Fibroblast of lung (primary cell): ENCODE data around the gene COX18. TPM values are rescaled to one million over a fixed set of nuclear protein-coding genes. Genes with fewer than 3 reads are reported as not detected.

Experiments
- DNase-seq, 2 donors: peaks; one replicate each; pipeline versions ENCODE4 v3.0.0 to v3.0.0-alpha.2; 2010; ENCODE audit warnings: low read depth in 2 of 2
- H2AFZ ChIP-seq: 2 replicates; pipeline ENCODE4 v1.5.1; 2012; ENCODE audit warnings: low read length, control low read depth, inconsistent platforms
- H3K27ac ChIP-seq: 2 replicates; pipeline ENCODE4 v1.5.1; 2011; ENCODE audit warnings: low read length, control low read depth; ENCODE audit not compliant: insufficient read depth
- H3K27me3 ChIP-seq: 2 replicates; pipeline ENCODE4 v1.5.1; 2011; ENCODE audit warnings: mild to moderate bottlenecking, low read length; ENCODE audit not compliant: control insufficient read depth, insufficient read depth
- H3K36me3 ChIP-seq: 2 replicates; pipeline ENCODE4 v1.5.1; 2011; ENCODE audit warnings: low read length; ENCODE audit not compliant: control insufficient read depth, insufficient read depth
- H3K4me1 ChIP-seq: 2 replicates; pipeline ENCODE4 v1.5.1; 2011; ENCODE audit warnings: low read length; ENCODE audit not compliant: control insufficient read depth, insufficient read depth; ENCODE audit errors: extremely low read depth
- H3K4me2 ChIP-seq: 2 replicates; pipeline ENCODE4 v1.5.1; 2011; ENCODE audit warnings: low read length, control low read depth; ENCODE audit not compliant: insufficient read depth; ENCODE audit errors: extremely low read depth
- H3K4me3 ChIP-seq, 4 experiments: fragments of 200-600 bp in 1 of 4; sonication (generic) in 1 of 4; replicated peaks in 1 of 4; 2 replicates each; pipeline ENCODE4 v1.5.1; 2011 to 2016; ENCODE audit warnings: low read length in 4 of 4, low read depth in 3 of 4, mild to moderate bottlenecking in 3 of 4, control low read depth in 2 of 4, inconsistent platforms in 1 of 4, mixed read lengths in 1 of 4; ENCODE audit not compliant: insufficient read depth in 1 of 4; ENCODE audit errors: control extremely low read depth in 1 of 4
- H3K79me2 ChIP-seq: 2 replicates; pipeline ENCODE4 v1.5.1; 2012; ENCODE audit warnings: mild to moderate bottlenecking, low read length, inconsistent platforms; ENCODE audit not compliant: control insufficient read depth, insufficient read depth
- H3K9ac ChIP-seq: 2 replicates; pipeline ENCODE4 v1.5.1; 2011; ENCODE audit warnings: mild to moderate bottlenecking, low read length, control low read depth; ENCODE audit not compliant: insufficient read depth
- H3K9me3 ChIP-seq: 2 replicates; pipeline ENCODE4 v1.5.1; 2012; ENCODE audit warnings: low read depth, low read length; ENCODE audit not compliant: control insufficient read depth, insufficient read depth
- H4K20me1 ChIP-seq: 2 replicates; pipeline ENCODE4 v1.5.1; 2011; ENCODE audit warnings: low read length; ENCODE audit not compliant: control insufficient read depth, insufficient read depth; ENCODE audit errors: extremely low read depth
- EZH2 ChIP-seq: IDR thresholded peaks from 2 replicates; pipeline ENCODE4 v1.5.1; 2012; ENCODE audit warnings: low read length, control low read depth, mild to moderate bottlenecking; ENCODE audit errors: missing control alignments
- polyA plus RNA-seq, 2 donors: library from polyadenylated mRNA; depleted of rRNA in 1 of 2; stranded (reverse) in 1 of 2; unstranded in 1 of 2; fragments of >200 nt; gene quantifications; 2 replicates each; pipeline ENCODE4 v1.2.1, GENCODE V29; 2011 to 2012; ENCODE audit warnings: missing spikeins in 1 of 2
- total RNA-seq: library from RNA; depleted of rRNA; stranded (reverse); fragments of >200 nt; gene quantifications from 2 replicates; pipeline ENCODE4 v1.2.1, GENCODE V29; 2014
- TF ChIP-seq, protein P1 (sequence below), 2 donors: IDR thresholded peaks in 1 of 2; conservative IDR thresholded peaks in 1 of 2; 1 replicate in 1 of 2; 2 replicates in 1 of 2; pipeline ENCODE4 v1.5.1; 2011 to 2012; ENCODE audit warnings: low read length in 2 of 2, control low read depth in 1 of 2, inconsistent platforms in 1 of 2, low read depth in 1 of 2, mild to moderate bottlenecking in 1 of 2

COX18 gene
- total and polyA plus RNA-seq, 2 donors (not counting 1 experiment from before 2014, with no cell fraction given) = 15.8 to 27.9 TPM

DNA sequence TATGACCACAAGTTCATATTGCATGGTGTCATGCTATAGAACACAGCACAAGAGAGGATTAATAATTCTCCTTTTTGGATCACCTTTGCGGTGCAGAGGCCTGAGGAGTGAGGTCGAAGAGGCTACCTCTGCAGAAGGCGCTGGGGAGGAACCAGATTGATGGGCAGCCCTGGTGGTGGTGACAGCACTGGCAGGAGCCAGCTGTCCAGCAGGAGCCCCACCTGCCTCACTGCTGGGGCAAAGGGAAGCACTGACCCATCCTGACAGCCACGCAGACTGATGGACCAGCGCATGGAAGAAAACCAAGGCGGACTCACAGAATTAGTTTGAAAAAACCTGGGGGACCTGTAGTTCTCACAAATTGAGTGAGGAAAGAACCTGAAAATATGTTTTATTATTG, 50.9 kb downstream of the COX18 start:
- H4K20me1 ChIP-seq = no peaks in the 10 kb centered on the region
- H3K36me3 ChIP-seq = no peaks in the 10 kb centered on the region
- no peak overlapping the region for H3K27ac ChIP-seq
- no peaks in the 10 kb centered on the region for H3K4me1 ChIP-seq
- H3K4me2 ChIP-seq = no peak overlapping the region
- no peak overlapping the region for H3K9ac ChIP-seq
- DNase-seq = no peak
- TF ChIP-seq EZH2 = no peak
- TF ChIP-seq, protein P1, sequence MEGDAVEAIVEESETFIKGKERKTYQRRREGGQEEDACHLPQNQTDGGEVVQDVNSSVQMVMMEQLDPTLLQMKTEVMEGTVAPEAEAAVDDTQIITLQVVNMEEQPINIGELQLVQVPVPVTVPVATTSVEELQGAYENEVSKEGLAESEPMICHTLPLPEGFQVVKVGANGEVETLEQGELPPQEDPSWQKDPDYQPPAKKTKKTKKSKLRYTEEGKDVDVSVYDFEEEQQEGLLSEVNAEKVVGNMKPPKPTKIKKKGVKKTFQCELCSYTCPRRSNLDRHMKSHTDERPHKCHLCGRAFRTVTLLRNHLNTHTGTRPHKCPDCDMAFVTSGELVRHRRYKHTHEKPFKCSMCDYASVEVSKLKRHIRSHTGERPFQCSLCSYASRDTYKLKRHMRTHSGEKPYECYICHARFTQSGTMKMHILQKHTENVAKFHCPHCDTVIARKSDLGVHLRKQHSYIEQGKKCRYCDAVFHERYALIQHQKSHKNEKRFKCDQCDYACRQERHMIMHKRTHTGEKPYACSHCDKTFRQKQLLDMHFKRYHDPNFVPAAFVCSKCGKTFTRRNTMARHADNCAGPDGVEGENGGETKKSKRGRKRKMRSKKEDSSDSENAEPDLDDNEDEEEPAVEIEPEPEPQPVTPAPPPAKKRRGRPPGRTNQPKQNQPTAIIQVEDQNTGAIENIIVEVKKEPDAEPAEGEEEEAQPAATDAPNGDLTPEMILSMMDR (conservative IDR thresholded peaks at IDR 0.05 in 1 of 2, IDR thresholded peaks at IDR 0.05 in 1 of 2; ENCODE audit: low read depth in 1 of 2, low read length in 2 of 2) = no peak
- no peaks in the 10 kb centered on the region for H3K27me3 ChIP-seq
- no peaks in the 10 kb centered on the region for H3K9me3 ChIP-seq
- H2AFZ ChIP-seq = no peak overlapping the region
- no peaks in the 10 kb centered on the region for H3K79me2 ChIP-seq
- H3K4me3 ChIP-seq = no peak overlapping the region

DNA sequence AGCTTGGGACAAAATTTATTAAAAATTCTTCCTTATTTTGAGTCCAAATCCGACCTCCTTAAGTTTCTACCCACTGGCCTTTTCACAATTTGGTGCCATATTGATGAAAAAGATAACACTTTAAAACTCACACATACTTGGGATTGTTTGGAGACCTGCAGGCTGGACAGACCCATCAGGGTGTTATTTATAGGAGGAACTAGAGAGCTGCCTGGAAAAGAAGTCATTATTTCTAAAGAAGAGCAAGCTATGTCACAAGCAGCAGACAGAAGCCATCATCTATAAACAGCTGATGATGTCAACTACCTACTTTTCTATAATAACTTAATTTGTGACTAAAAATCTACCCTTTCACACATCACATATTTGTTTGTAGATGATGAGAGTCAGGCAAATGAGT, 56.2 kb downstream of the COX18 start:
- H3K4me1 ChIP-seq = no peaks in the 10 kb centered on the region
- H3K79me2 ChIP-seq = no peaks in the 10 kb centered on the region
- no peak for DNase-seq
- H4K20me1 ChIP-seq = no peaks in the 10 kb centered on the region
- no peaks in the 10 kb centered on the region for H3K27me3 ChIP-seq
- H3K4me3 ChIP-seq = no peak overlapping the region
- H3K9ac ChIP-seq = no peak overlapping the region
- no peak overlapping the region for H3K4me2 ChIP-seq
- no peak overlapping the region for H2AFZ ChIP-seq
- H3K9me3 ChIP-seq = no peaks in the 10 kb centered on the region
- no peak for TF ChIP-seq EZH2
- TF ChIP-seq, protein P1 (conservative IDR thresholded peaks at IDR 0.05 in 1 of 2, IDR thresholded peaks at IDR 0.05 in 1 of 2; ENCODE audit: low read depth in 1 of 2, low read length in 2 of 2) = no peak
- H3K36me3 ChIP-seq = no peaks in the 10 kb centered on the region
- no peak overlapping the region for H3K27ac ChIP-seq

DNA sequence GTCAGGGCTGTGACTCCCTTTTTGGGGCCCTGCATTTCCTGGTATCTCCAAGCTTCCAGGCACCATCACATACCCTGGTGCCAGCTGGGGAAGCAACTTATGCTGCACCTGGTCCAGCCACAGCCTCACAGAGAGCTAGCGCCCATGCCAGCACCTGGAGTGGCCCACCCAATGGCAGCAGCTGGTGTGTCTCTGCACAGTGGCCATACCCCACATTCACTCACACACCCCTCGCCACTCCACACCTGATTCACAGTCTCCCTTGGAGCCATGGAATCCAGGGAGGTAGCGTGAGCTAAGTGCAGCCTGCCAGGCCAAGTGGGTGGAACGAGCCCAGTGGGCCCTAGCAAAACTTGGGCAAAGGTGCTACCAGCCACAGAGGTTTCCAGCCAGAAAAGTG, 56.8 kb downstream of the COX18 start:
- Histone ChIP-seq H3K79me2 (no peaks in the 10 kb centered on the region), H3K27me3 (no peaks in the 10 kb centered on the region), H3K9me3 (no peaks in the 10 kb centered on the region), H3K4me2 (no peak overlapping the region), H3K9ac (no peak overlapping the region), H4K20me1 (no peaks in the 10 kb centered on the region), H3K4me3 (no peak overlapping the region), H3K36me3 (no peaks in the 10 kb centered on the region), H2AFZ (no peak overlapping the region), H3K4me1 (no peaks in the 10 kb centered on the region), H3K27ac (no peak overlapping the region)
- TF ChIP-seq, protein P1 (conservative IDR thresholded peaks at IDR 0.05 in 1 of 2, IDR thresholded peaks at IDR 0.05 in 1 of 2; ENCODE audit: low read depth in 1 of 2, low read length in 2 of 2) = no peak
- TF ChIP-seq EZH2 = no peak
- no peak for DNase-seq
